Small intestine (tissue), 16 donors: ENCODE data around the gene SLC5A7. TPM values are rescaled to one million over a fixed set of nuclear protein-coding genes. Genes with fewer than 3 reads are reported as not detected.

Source experiments
- DNase-seq, 2 donors: peaks; one replicate each; pipeline versions ENCODE4 v3.0.0 to v3.0.0-alpha.2; 2013
- FAIRE-seq: peaks from 2 replicates; lab custom pipeline; 2012; peaks lifted over from hg19 to GRCh38; lab: Jason Lieb, UNC
- H3K27ac ChIP-seq, 3 donors: one replicate each; pipeline ENCODE4 v1.5.1; 2013; ENCODE audit warnings: low read length in 2 of 3, mild to moderate bottlenecking in 2 of 3, control low read depth in 1 of 3, inconsistent platforms in 1 of 3, low read depth in 1 of 3, moderate library complexity in 1 of 3
- H3K27me3 ChIP-seq, 3 donors: one replicate each; pipeline ENCODE4 v1.6.1; 2013; ENCODE audit warnings: low read length in 3 of 3, inconsistent platforms in 1 of 3; ENCODE audit not compliant: control insufficient read depth in 3 of 3, insufficient read depth in 3 of 3
- H3K36me3 ChIP-seq, 3 donors: one replicate each; pipeline ENCODE4 v1.6.1; 2013; ENCODE audit warnings: low read length in 3 of 3, inconsistent platforms in 1 of 3, low read depth in 1 of 3, mild to moderate bottlenecking in 1 of 3, moderate library complexity in 1 of 3; ENCODE audit not compliant: control insufficient read depth in 3 of 3, insufficient read depth in 2 of 3
- H3K4me1 ChIP-seq, 3 donors: one replicate each; pipeline ENCODE4 v1.6.1; 2013; ENCODE audit warnings: low read length in 2 of 3, inconsistent platforms in 1 of 3, low read depth in 1 of 3, mild to moderate bottlenecking in 1 of 3, moderate library complexity in 1 of 3; ENCODE audit not compliant: control insufficient read depth in 3 of 3, insufficient read depth in 2 of 3
- H3K4me3 ChIP-seq, 3 donors: one replicate each; pipeline ENCODE4 v1.5.1; 2013; ENCODE audit warnings: low read length in 3 of 3, control low read depth in 1 of 3, inconsistent platforms in 1 of 3, low read depth in 1 of 3, mild to moderate bottlenecking in 1 of 3, moderate library complexity in 1 of 3
- H3K9me3 ChIP-seq, 2 donors: one replicate each; pipeline ENCODE4 v1.6.1; 2013; ENCODE audit warnings: low read depth in 1 of 2, low read length in 1 of 2; ENCODE audit not compliant: control insufficient read depth in 2 of 2, insufficient read depth in 1 of 2
- WGBS, 3 donors: extraction: QIAGEN DNeasy Blood & Tissue Kit; methylation state at CpG; one replicate each; pipeline ENCODE4 v1.1.7; 2013; 5-methylcytosine and 5-hydroxymethylcytosine counted together
- long read RNA-seq, 10 donors: transcript quantifications; one replicate each; lab custom pipeline, GENCODE V29; 2026
- polyA plus RNA-seq, 4 donors: library from polyadenylated mRNA; stranded (reverse) in 3 of 4; unstranded in 1 of 4; fragments of 200-250 nt in 3 of 4; fragments of 120-200 nt in 1 of 4; gene quantifications; one replicate each; pipeline versions ENCODE4 v1.2.1 to v1.2.3, GENCODE V29; 2013
- donor health status: healthy with polysubstance abuse.
- donor health status: control.
- donor health status: control.
- donor health status: Bipolar disorder and iron deficiency.
- donor health status: healthy.

Gene SLC5A7
- polyA plus RNA-seq: 1 to 10 TPM in 1 of 4 donors, under 1 TPM in 1, not detected in 2; 0.12 to 2.0 TPM
- long read RNA-seq, donor 1: 0 reads
- long read RNA-seq, donor 2: 0 reads
- long read RNA-seq, donor 3: 0 reads
- long read RNA-seq, donor 4: 0 reads
- long read RNA-seq, donor 5: 0 reads
- long read RNA-seq, donor 6, full-length matches to known transcripts: 1 of 1 reads
- long read RNA-seq, donor 6, partial matches to known transcripts: 0 of 1 reads
- long read RNA-seq, donor 6, other reads (novel, unspliced or antisense): 0 of 1 reads
- long read RNA-seq, donor 7: 0 reads
- long read RNA-seq, donor 8: 0 reads
- long read RNA-seq, donor 9, full-length matches to known transcripts: 1 of 1 reads
- long read RNA-seq, donor 9, partial matches to known transcripts: 0 of 1 reads
- long read RNA-seq, donor 9, other reads (novel, unspliced or antisense): 0 of 1 reads
- long read RNA-seq, donor 10, full-length matches to known transcripts: 1 of 1 reads
- long read RNA-seq, donor 10, partial matches to known transcripts: 0 of 1 reads
- long read RNA-seq, donor 10, other reads (novel, unspliced or antisense): 0 of 1 reads

GRCh38 chr2:107986278-107987217, at the start of gene SLC5A7:
Gene SLC5A7, plus strand, starts transcription at chr2:107986524. Its CDS starts 1,632 bp downstream, at chr2:107988156.
- Histone ChIP-seq H3K36me3 (no peaks in the 10 kb centered on the region), H3K27me3 (peaks cover 4 to 27% (median 9%) of the 10 kb centered on the region in 3 donors), H3K9me3 (no peaks in the 10 kb centered on the region), H3K4me3 (peak within 1 kb of the TSS in 1 of 3 donors; percentile 10), H3K27ac (peak within 1 kb of the TSS in 1 of 3 donors; percentile 42), H3K4me1 (no peaks in the 10 kb centered on the region)
- 4 to 9% (median 7%) methylated on average over 68 to 75 of the region's 75 CpGs for WGBS, 3 donors
- FAIRE-seq: no peak
- DNase-seq: peak in 1 of 2 donors; percentile 23

GRCh38 chr2:107961395-107961794, 24.9 kb upstream of the SLC5A7 start:
- Histone ChIP-seq H3K4me3 (no peak overlapping the region), H3K9me3 (no peaks in the 10 kb centered on the region), H3K27ac (no peak overlapping the region), H3K4me1 (no peaks in the 10 kb centered on the region), H3K36me3 (no peaks in the 10 kb centered on the region), H3K27me3 (no peaks in the 10 kb centered on the region)
- WGBS, 3 donors: 60 to 71% (median 63%) methylated on average over 4 of the region's 4 CpGs
- no peak for DNase-seq
- no peak for FAIRE-seq

- FAIRE-seq: no peak
- 71 to 89% (median 75%) methylated on average over 1 of the region's 1 CpG for WGBS, 3 donors
Observed at GRCh38 chr2:107964185-107964584, 22.1 kb upstream of the SLC5A7 start.

GRCh38 chr2:107984707-107985106, 1.6 kb upstream of the SLC5A7 start:
- H3K27ac ChIP-seq: no peak overlapping the region
- no peaks in the 10 kb centered on the region for H3K9me3 ChIP-seq
- FAIRE-seq: no peak
- no peaks in the 10 kb centered on the region for H3K4me1 ChIP-seq
- no peaks in the 10 kb centered on the region for H3K36me3 ChIP-seq
- WGBS, 3 donors: 80 to 89% (median 81%) methylated on average over 2 of the region's 2 CpGs
- no peak for DNase-seq
- no peak overlapping the region for H3K4me3 ChIP-seq
- peaks cover 4 to 27% (median 9%) of the 10 kb centered on the region in 3 donors for H3K27me3 ChIP-seq

More at GRCh38 chr2:107964185-107964584, 22.1 kb upstream of the SLC5A7 start:
- H3K36me3 ChIP-seq: no peaks in the 10 kb centered on the region
- H3K27me3 ChIP-seq: no peaks in the 10 kb centered on the region
- H3K4me3 ChIP-seq: no peak overlapping the region
- H3K27ac ChIP-seq: no peak overlapping the region
- no peak for DNase-seq
- no peaks in the 10 kb centered on the region for H3K9me3 ChIP-seq
- no peaks in the 10 kb centered on the region for H3K4me1 ChIP-seq

- Histone ChIP-seq H3K9me3 (no peaks in the 10 kb centered on the region), H3K27ac (no peak overlapping the region), H3K4me1 (no peaks in the 10 kb centered on the region), H3K27me3 (peaks cover 4 to 27% (median 11%) of the 10 kb centered on the region in 3 donors), H3K36me3 (no peaks in the 10 kb centered on the region), H3K4me3 (no peak overlapping the region)
- DNase-seq: no peak
- no peak for FAIRE-seq
- WGBS, 3 donors: 91 to 93% (median 91%) methylated on average over 10 of the region's 10 CpGs
Observed at GRCh38 chr2:107988108-107988507, 1.8 kb downstream of the SLC5A7 start.

GRCh38 chr2:107989445-107989844, 3.1 kb downstream of the SLC5A7 start:
- no peak overlapping the region for H3K27ac ChIP-seq
- no peak overlapping the region for H3K4me3 ChIP-seq
- no peaks in the 10 kb centered on the region for H3K9me3 ChIP-seq
- WGBS, 3 donors: 77 to 81% (median 78%) methylated on average over 6 of the region's 6 CpGs
- no peaks in the 10 kb centered on the region for H3K4me1 ChIP-seq
- peaks cover 4 to 26% (median 11%) of the 10 kb centered on the region in 3 donors for H3K27me3 ChIP-seq
- H3K36me3 ChIP-seq: no peaks in the 10 kb centered on the region
- FAIRE-seq (no peak), DNase-seq (no peak)

GRCh38 chr2:107990718-107991117, 4.4 kb downstream of the SLC5A7 start:
- DNase-seq (no peak), FAIRE-seq (no peak)
- no peaks in the 10 kb centered on the region for H3K9me3 ChIP-seq
- peaks cover 4 to 22% (median 11%) of the 10 kb centered on the region in 3 donors for H3K27me3 ChIP-seq
- H3K4me1 ChIP-seq: no peaks in the 10 kb centered on the region
- H3K36me3 ChIP-seq: no peaks in the 10 kb centered on the region
- no peak overlapping the region for H3K27ac ChIP-seq
- H3K4me3 ChIP-seq: no peak overlapping the region

GRCh38 chr2:107992069-107992468, 5.7 kb downstream of the SLC5A7 start:
- Histone ChIP-seq H3K27ac (no peak overlapping the region), H3K36me3 (no peaks in the 10 kb centered on the region), H3K27me3 (peaks cover 0 to 9% (median 1%) of the 10 kb centered on the region in 3 donors), H3K9me3 (no peaks in the 10 kb centered on the region), H3K4me1 (no peaks in the 10 kb centered on the region), H3K4me3 (no peak overlapping the region)
- FAIRE-seq (no peak), DNase-seq (no peak)
- 59 to 72% (median 69%) methylated on average over 1 of the region's 1 CpG for WGBS, 3 donors
